Sciatic nerve (tissue), 2 donors: ENCODE results near the gene ADAP1. TPM values are rescaled to one million over a fixed set of nuclear protein-coding genes. Genes with fewer than 3 reads are reported as not detected.
"Not testable (repeated sequence)": the region's sequence is repeated elsewhere in the genome, so short reads cannot be mapped to it uniquely, and the experiment has no call there.

Experiments
- ATAC-seq: fragments of 200-7000 bp; cut with Tn5 transposase; one replicate; pipeline ENCODE4 v1.9.1; 2020; ENCODE audit warnings: mild to moderate bottlenecking, moderate library complexity
- DNase-seq: peaks from one replicate; pipeline ENCODE4 v3.0.0-alpha.2; 2020; ENCODE audit warnings: low spot score
- intact Hi-C: fragments of 100-400 bp; cut with DNase I; formaldehyde crosslinking; loops from one replicate; pipeline ENCODE4 v1.14.2; 2022
- total RNA-seq: library from RNA; stranded (reverse); fragmentation: NEBNext Ultra II Directional; extraction: Animal tissue kit (Norgen Biotek cat#: 25700); gene quantifications from one replicate; pipeline ENCODE4 v1.2.1, GENCODE V29; 2021
- donor health status: DM: no; HTN: no; CAD: no.
- donor health status: DM: no; HTN: no; CAD: no.

The ADAP1 gene, protein sequence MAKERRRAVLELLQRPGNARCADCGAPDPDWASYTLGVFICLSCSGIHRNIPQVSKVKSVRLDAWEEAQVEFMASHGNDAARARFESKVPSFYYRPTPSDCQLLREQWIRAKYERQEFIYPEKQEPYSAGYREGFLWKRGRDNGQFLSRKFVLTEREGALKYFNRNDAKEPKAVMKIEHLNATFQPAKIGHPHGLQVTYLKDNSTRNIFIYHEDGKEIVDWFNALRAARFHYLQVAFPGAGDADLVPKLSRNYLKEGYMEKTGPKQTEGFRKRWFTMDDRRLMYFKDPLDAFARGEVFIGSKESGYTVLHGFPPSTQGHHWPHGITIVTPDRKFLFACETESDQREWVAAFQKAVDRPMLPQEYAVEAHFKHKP
- total RNA-seq: 42.8 TPM

DNA sequence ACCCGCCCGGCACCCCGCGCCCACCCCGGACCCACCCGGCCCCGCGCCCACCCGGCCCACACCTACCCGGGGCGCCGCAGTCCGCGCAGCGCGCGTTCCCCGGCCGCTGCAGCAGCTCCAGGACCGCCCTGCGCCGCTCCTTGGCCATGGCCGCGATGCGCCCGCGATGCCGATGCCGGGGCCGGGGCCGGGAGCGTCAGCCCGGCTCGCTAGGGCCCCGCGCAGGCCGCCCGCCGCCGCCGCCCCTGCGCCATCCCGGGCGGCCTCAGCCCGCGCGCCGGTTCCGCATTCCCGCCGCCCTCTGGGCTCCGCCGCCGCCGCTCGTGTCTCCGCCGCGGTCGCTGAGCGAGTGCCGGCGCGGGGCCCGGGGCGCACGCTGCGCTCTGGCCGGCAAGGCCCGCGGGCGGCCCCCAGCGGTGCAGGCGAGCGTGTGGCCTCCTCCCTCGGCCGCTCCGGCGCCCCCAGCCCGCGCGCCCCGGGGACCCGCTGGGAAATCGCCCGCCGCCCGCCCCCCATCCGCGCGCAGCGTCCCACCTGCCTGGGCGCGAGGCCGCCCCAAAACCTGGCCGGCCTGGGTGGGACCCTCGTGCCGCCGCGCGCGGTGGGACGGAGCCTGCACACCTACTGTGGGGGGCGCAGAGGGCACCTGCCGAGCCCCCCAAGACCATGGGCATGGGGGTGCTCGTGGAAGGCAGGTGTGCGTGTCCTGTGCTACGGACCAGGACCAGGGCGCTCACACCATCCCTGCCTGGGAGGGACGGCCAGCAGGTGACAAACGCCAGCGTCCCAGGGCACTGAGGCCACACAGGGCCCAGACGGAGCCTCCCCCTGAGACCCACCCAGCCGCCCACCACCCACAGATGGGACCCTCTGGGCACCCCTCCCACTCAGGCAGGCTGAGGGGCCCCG, at the start of gene ADAP1:
ADAP1 (minus strand) TSS at position 351 of the 909 bp plus-strand sequence; CDS start at position 148, 203 bp downstream.
- DNase-seq (no peak), ATAC-seq (no peak)
- intact Hi-C loops: loop anchor here (5.0 kb wide), 1 partner anchor 47 kb away; no protein-coding TSS in a partner anchor

GRCh38 chr7:1002445-1002844, 48.0 kb upstream of the ADAP1 start:
- intact Hi-C loops: not testable (repeated sequence)

DNA sequence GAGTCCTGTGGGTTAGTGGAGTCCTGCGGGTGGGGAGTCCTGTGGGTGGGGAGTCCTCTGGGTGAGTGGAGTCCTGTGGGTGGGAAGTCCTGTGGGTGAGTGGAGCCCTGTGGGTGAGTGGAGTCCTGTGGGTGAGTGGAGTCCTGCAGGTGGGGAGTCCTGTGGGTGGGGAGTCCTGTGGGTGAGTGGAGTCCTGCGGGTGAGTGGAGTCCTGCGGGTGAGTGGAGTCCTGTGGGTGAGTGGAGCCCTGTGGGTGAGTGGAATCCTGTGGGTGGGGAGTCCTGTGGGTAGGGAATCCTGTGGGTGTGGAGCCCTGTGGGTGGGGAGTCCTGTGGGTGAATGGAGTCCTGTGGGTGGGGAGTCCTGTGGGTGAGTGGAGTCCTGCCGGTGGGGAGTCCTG, 47.5 kb upstream of the ADAP1 start:
- DNase-seq, intact Hi-C loops, ATAC-seq: not testable (repeated sequence)

More at GRCh38 chr7:1002445-1002844, 48.0 kb upstream of the ADAP1 start:
- ATAC-seq, DNase-seq: not testable (repeated sequence)

DNA sequence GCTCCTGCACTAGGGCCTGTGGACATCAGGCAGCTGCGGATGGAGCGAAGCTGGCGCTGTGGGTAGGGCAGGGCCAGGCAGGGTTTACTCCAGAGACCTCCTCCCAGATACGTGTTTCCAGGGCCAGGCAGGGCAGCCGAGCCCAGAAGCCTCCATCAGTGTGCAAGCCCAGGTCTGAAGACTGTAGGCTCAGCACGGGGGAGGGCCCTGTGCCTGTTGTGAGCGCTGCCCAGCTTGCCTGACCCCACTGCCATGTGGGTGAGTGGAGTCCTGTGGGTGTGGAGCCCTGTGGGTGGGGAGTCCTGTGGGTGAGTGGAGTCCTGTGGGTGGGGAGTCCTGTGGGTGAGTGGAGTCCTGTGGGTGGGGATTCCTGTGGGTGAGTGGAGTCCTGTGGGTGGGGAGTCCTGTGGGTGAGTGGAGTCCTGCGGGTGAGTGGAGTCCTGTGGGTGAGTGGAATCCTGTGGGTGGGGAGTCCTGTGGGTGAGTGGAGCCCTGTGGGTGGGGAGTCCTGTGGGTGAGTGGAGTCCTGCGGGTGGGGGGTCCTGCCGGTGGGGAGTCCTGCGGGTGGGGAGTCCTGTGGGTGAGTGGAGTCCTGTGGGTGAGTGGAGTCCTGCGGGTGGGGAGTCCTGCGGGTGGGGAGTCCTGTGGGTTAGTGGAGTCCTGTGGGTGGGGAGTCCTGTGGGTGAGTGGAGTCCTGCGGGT, 46.7 kb upstream of the ADAP1 start:
- DNase-seq, intact Hi-C loops: not testable (repeated sequence)
- ATAC-seq: peak; percentile 39

DNA sequence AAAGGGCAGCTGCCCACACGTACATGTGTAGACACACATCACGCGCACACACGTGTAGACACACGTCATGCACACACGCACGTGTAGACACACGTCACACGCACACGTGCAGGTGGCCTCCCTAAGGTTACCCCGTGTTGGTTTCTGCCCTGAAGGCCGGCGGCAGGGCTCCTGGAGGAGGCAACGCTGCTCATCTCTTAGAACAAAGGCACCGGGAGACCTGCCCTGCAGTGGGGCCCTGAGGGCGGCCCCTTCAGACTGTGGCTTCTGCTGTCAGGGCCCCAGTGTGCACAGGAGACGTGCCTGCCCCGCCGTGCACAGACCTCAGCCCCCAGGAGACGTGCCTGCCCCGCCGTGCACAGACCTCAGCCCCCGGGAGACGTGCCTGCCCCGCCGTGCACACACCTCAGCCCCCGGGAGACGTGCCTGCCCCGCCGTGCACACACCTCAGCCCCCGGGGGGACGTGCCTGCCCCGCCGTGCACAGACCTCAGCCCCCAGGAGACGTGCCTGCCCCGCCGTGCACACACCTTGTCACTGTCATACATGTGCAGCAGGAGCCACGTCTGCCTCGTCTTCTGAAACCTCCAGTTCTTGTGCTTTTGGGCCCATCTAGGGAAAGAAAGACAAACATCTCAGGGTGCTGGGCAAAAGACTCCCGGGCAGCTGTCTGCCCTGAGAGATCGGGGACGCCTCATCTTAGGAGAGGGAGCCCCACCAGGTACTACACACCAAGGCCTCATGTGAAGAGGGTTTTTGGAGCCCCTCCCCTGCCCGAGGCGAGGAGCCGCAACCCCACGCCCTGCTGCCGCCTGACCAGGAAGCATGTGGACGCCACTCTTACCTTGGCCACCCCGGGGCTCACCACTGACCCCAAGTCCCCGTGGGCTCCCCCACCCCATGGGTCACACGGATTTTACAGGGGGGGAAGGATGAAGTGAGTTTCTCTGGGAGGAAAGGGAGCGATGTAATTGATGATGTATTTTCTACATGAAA, 45.8 kb upstream of the ADAP1 start:
- ATAC-seq (no peak), DNase-seq (no peak)
- intact Hi-C loops: no loop called here

GRCh38 chr7:999149-999879, 44.8 kb upstream of the ADAP1 start:
- intact Hi-C loops: no loop called here
- ATAC-seq (peak; percentile 40), DNase-seq (no peak)

GRCh38 chr7:997404-998395, 43.2 kb upstream of the ADAP1 start:
- ATAC-seq (no peak), DNase-seq (no peak)
- intact Hi-C loops: no loop called here

DNA sequence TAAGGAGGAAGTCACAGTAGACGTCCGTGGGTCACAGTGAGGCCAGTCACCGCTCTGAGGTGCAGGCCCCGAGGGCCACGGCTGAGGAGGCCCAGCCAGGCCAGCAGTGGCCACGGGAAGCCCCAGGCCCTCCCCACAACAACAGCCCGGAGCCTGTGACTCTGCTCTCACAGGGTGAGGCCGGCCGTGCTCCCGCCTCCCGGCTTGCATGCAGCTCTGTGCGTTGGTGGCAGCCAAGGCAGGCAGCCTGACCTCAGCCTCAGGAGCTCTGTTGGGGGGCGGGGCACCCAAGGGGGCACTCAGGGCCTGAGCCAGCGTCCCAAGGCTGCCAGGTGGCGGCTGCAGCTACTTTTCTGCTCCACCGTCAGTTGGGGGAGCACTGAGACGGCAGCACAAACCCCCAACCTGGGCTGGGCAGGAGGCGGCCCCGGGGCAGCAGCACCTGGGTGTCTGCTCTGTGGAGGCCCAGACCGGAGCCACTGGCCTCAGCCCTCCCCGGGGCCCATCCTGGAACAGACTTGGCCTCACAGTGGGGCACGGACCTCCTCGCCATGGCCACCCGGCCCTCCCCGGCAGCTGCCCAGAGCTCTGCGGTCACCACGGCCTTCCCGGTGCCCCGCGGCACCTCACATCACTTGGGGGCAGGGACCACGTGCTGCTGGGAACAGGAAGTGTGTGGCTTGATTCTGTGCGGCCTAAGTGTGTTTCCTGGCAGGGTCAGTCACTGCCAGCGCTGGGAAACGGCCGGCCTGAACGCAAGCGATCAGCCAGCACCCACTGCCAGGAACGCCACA, 41.8 kb upstream of the ADAP1 start:
- DNase-seq: no peak
- intact Hi-C loops: no loop called here
- ATAC-seq: no peak

- intact Hi-C loops: loop anchor here (2.0 kb wide), 1 partner anchor 69 kb away; no protein-coding TSS in a partner anchor
- ATAC-seq (no peak), DNase-seq (no peak)
Measured at GRCh38 chr7:995571-995970, 41.1 kb upstream of the ADAP1 start.

DNA sequence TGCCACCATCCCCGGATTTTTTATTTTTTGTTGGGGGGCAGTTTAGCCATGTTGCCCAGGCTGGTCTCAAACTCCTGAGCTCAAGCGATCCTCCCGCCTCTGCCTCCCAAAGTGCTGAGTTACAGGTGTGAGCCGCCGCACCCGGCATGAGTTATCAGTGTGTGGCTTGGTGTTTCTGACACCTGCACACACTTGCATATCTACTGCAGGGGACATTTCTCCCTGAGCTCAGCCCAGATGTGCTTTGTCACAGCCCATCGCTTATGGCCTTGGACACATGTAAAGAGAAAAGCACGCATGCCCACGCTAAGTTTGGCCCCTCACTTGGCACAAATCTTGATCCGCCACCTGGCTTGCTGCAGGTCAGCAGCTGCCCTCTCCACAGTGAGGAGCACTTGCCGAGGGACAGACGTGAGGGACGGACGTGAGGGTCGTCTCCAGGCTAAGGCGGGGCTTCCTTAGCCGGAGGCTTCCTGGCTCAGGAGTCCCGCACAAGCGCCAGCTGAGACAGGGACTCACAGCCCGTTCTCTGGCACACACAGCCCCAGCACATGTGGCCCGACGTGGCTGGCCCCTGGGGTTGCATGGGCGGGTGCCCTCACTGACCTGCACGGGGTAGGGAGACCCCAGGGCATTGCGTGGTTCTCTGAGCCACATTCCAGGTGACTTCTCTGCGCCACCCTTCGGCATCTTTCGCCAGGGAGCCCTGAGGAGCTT, 40.3 kb upstream of the ADAP1 start:
- intact Hi-C loops: loop anchor here (2.0 kb wide), 1 partner anchor 70 kb away; no protein-coding TSS in a partner anchor
- DNase-seq (no peak), ATAC-seq (no peak)

DNA sequence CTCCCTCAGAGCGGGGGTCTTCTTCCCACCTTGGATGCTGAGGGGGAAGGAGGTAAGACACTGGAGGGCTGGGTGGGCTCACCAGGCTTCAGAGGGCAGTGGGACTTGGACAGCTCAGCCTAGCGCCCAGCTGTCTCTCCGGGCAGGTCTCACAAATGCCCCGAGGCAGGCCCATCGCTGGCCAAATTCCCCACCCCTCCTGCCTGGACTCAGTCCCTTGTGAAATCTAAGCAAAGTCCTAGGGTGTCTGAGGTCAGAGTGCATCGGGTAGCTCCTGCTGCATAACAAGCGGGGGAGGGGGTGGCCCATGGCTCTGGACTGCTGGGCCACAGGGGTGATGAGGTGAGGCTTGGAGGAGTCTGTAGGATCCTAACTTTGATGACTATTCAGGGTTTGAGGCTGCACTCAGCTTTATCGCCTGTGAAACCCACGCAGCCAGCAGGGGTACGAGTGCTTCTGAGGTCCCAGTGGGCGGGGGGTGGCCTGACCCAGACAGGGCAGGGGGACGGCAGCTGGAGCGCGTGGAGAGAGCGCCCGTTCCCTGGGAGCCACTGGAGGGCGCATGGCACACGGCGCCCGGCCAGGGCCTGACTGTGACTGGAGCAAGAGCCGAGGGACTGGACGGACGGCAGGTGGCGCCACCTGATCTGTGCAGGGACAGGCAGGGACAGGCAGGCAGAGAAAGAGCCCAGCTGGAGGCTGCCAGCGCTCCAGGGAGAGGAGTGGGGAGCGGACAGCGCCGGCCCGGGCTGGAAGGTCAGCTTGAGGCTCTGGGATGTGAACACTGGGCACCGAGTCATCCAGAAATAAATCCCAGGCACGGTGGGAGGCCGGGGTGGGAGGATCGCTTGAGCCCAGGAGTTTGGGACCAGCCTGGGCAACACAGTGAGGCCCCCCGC, 38.5 kb upstream of the ADAP1 start:
- intact Hi-C loops: no loop called here
- DNase-seq: peak; percentile 99
- ATAC-seq: peak; percentile 95

- DNase-seq (no peak), ATAC-seq (no peak)
- intact Hi-C loops: no loop called here
Measured at GRCh38 chr7:991729-992656, 37.5 kb upstream of the ADAP1 start.
